Prostate gland (tissue), 2 donors: ENCODE measurements around the gene ACVR1.

ENCODE experiments used
- CTCF ChIP-seq, 4 experiments: fragments of 200-600 bp in 2 of 4; fragments of 450-650 bp in 2 of 4; sonication (generic) in 2 of 4; IDR thresholded peaks; 1 replicate in 3 of 4; 2 replicates in 1 of 4; pipeline ENCODE4 v1.5.1; 2016 to 2019; ENCODE audit warnings: antibody characterized with exemption in 4 of 4, mild to moderate bottlenecking in 2 of 4, moderate library complexity in 2 of 4
- POLR2A ChIP-seq: fragments of 450-650 bp; IDR thresholded peaks from one replicate; pipeline ENCODE4 v1.6.1; 2016; ENCODE audit warnings: antibody characterized with exemption, mild to moderate bottlenecking
- POLR2AphosphoS5 ChIP-seq: sonication (generic); formaldehyde crosslinking; IDR thresholded peaks from one replicate; pipeline ENCODE4 v1.6.1; 2017; ENCODE audit warnings: antibody characterized with exemption

GRCh38 chr2:157894694-157895435 lies 18.7 kb upstream of the ACVR1 start:
- no peak for TF ChIP-seq CTCF (IDR thresholded peaks at IDR 0.05)
- no peak for TF ChIP-seq POLR2AphosphoS5
- TF ChIP-seq POLR2A, result no peak
